ENCODE data around the gene TRABD2B.

TRABD2B gene

GRCh38 chr1:47850451-47850850, 146.7 kb downstream of the TRABD2B start:
- no peak overlapping the region for H3K27ac Mint-ChIP-seq
- H3K4me3 Mint-ChIP-seq: no peak overlapping the region
- H3K36me3 Mint-ChIP-seq (ENCODE audit: low read depth): peaks cover 7% of the 10 kb centered on the region
- H3K9me3 Mint-ChIP-seq: no peaks in the 10 kb centered on the region
- TF ChIP-seq CTCF (IDR thresholded peaks at IDR 0.05; ENCODE audit: unreplicated experiment in 3 of 3): no peak
- peaks cover 11% of the 10 kb centered on the region for H3K27me3 Mint-ChIP-seq (ENCODE audit: low read depth)
- peaks cover 6% of the 10 kb centered on the region for H3K4me1 Mint-ChIP-seq

DNA sequence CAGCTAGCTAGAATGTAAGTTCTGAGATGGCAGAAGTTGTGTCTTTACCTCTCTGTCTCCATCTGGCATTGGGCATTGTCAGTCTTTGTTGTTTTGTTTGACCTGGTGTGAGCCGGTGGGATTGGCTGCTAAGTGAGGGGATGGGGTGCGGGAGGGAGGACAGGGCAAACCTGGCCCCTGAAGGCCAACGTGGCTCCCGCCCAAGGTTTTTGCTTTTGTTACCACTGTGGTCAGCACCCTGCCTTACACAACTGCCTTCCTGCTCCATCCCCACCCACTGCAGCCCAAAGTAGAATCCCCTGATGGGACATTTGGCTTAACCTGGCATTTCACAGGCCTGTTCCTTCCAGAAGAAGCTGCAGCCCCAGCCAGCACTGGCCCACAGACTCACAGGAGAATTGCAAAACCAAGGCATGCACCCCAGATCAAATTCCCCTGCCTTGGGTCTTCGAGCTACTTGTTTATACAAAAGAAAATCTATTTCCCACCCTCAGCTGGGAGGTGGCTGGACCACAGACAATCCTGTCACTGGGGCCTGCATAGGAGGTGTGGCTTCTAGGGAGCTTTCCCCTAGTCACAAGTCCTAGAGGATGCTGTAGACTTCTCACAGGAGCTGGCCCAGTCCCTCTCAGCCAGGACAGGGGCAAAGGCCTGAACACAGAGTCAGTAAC, 147.5 kb downstream of the TRABD2B start:
- no peak overlapping the region for H3K4me3 Mint-ChIP-seq
- peaks cover 7% of the 10 kb centered on the region for H3K36me3 Mint-ChIP-seq (ENCODE audit: low read depth)
- peaks cover 11% of the 10 kb centered on the region for H3K4me1 Mint-ChIP-seq
- H3K9me3 Mint-ChIP-seq: no peaks in the 10 kb centered on the region
- no peak for TF ChIP-seq CTCF (IDR thresholded peaks at IDR 0.05; ENCODE audit: unreplicated experiment in 3 of 3)
- H3K27ac Mint-ChIP-seq: peak overlapping the region in 1 of 3 experiments; percentile 28
- H3K27me3 Mint-ChIP-seq (ENCODE audit: low read depth): peaks cover 11% of the 10 kb centered on the region

GRCh38 chr1:47849005-47849521, 148.1 kb downstream of the TRABD2B start:
- peaks cover 7% of the 10 kb centered on the region for H3K36me3 Mint-ChIP-seq (ENCODE audit: low read depth)
- no peaks in the 10 kb centered on the region for H3K9me3 Mint-ChIP-seq
- no peak for TF ChIP-seq CTCF (IDR thresholded peaks at IDR 0.05; ENCODE audit: unreplicated experiment in 3 of 3)
- peaks cover 11% of the 10 kb centered on the region for H3K27me3 Mint-ChIP-seq (ENCODE audit: low read depth)
- peak overlapping the region in 1 of 3 experiments; percentile 33 for H3K27ac Mint-ChIP-seq
- H3K4me1 Mint-ChIP-seq: peaks cover 17% of the 10 kb centered on the region
- H3K4me3 Mint-ChIP-seq: no peak overlapping the region

GRCh38 chr1:47847763-47848162, 149.4 kb downstream of the TRABD2B start:
- no peak overlapping the region for H3K4me3 Mint-ChIP-seq
- H3K9me3 Mint-ChIP-seq: no peaks in the 10 kb centered on the region
- H3K27ac Mint-ChIP-seq: no peak overlapping the region
- H3K36me3 Mint-ChIP-seq (ENCODE audit: low read depth): peaks cover 7% of the 10 kb centered on the region
- no peak for TF ChIP-seq CTCF (IDR thresholded peaks at IDR 0.05; ENCODE audit: unreplicated experiment in 3 of 3)
- H3K4me1 Mint-ChIP-seq: peaks cover 30% of the 10 kb centered on the region
- H3K27me3 Mint-ChIP-seq (ENCODE audit: low read depth): peaks cover 18% of the 10 kb centered on the region

DNA sequence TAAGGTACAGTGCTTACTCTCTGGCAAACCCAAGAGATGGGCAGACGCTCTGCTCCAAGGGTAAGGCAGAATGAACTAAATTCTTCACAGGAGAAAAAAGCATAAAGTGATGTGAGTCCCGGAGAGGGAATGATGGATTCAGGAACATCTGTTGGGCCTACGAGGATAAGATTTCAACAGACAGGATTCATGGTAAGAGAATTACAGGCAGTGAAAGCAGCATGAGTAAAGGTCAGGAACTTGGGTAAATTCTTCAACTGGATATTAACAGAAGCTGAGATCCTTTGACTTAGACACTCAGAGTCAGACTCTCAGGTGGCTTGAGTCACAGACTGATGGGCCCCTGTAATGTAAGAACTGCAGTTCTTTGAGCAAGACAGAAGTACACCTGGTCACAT, 152.6 kb downstream of the TRABD2B start:
- TF ChIP-seq CTCF (IDR thresholded peaks at IDR 0.05; ENCODE audit: unreplicated experiment in 3 of 3): no peak
- H3K27ac Mint-ChIP-seq: peak overlapping the region; percentile 3 to 74 (median 74)
- H3K4me3 Mint-ChIP-seq: no peak overlapping the region
- H3K9me3 Mint-ChIP-seq: no peaks in the 10 kb centered on the region
- H3K4me1 Mint-ChIP-seq: peaks cover 50% of the 10 kb centered on the region
- peaks cover 13% of the 10 kb centered on the region for H3K36me3 Mint-ChIP-seq (ENCODE audit: low read depth)
- H3K27me3 Mint-ChIP-seq (ENCODE audit: low read depth): peaks cover 20% of the 10 kb centered on the region

Measured in nephron (organoid).